ENCODE results near the gene SLC2A1.

- TF ChIP-seq, protein P1, sequence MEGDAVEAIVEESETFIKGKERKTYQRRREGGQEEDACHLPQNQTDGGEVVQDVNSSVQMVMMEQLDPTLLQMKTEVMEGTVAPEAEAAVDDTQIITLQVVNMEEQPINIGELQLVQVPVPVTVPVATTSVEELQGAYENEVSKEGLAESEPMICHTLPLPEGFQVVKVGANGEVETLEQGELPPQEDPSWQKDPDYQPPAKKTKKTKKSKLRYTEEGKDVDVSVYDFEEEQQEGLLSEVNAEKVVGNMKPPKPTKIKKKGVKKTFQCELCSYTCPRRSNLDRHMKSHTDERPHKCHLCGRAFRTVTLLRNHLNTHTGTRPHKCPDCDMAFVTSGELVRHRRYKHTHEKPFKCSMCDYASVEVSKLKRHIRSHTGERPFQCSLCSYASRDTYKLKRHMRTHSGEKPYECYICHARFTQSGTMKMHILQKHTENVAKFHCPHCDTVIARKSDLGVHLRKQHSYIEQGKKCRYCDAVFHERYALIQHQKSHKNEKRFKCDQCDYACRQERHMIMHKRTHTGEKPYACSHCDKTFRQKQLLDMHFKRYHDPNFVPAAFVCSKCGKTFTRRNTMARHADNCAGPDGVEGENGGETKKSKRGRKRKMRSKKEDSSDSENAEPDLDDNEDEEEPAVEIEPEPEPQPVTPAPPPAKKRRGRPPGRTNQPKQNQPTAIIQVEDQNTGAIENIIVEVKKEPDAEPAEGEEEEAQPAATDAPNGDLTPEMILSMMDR (IDR thresholded peaks at IDR 0.05): no peak
- TF ChIP-seq POLR2A (IDR thresholded peaks at IDR 0.05): no peak
Measured at GRCh38 chr1:42943166-42943565, 15.5 kb downstream of the SLC2A1 start.
